ENCODE results near the gene SKAP1.

DNA sequence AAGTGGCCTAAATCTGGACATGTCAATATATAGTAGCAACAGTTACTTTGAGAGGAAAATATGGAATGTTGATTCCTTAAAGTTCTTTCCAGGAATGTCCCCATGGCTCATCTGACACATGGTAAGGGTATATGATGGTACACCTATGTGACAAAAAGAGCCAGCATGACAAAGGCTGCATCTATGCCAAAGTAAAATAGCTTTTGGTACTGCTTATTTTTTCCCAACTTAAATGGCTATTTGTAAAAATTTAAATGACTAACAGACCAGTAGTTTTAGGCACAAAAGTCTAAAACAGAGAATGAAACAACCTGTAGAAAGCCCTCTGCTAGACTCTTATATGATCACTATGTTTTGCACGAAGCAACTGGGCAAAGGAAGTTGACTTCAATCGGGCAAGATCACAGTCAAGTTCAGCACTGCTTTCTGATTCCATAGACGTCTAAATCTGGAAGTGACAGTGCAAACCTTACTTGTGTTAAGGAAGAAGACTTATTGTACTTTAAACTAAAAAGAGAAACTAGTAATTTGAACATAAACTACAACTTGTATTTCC, 135.1 kb downstream of the SKAP1 start:
- TF ChIP-seq, protein P1, sequence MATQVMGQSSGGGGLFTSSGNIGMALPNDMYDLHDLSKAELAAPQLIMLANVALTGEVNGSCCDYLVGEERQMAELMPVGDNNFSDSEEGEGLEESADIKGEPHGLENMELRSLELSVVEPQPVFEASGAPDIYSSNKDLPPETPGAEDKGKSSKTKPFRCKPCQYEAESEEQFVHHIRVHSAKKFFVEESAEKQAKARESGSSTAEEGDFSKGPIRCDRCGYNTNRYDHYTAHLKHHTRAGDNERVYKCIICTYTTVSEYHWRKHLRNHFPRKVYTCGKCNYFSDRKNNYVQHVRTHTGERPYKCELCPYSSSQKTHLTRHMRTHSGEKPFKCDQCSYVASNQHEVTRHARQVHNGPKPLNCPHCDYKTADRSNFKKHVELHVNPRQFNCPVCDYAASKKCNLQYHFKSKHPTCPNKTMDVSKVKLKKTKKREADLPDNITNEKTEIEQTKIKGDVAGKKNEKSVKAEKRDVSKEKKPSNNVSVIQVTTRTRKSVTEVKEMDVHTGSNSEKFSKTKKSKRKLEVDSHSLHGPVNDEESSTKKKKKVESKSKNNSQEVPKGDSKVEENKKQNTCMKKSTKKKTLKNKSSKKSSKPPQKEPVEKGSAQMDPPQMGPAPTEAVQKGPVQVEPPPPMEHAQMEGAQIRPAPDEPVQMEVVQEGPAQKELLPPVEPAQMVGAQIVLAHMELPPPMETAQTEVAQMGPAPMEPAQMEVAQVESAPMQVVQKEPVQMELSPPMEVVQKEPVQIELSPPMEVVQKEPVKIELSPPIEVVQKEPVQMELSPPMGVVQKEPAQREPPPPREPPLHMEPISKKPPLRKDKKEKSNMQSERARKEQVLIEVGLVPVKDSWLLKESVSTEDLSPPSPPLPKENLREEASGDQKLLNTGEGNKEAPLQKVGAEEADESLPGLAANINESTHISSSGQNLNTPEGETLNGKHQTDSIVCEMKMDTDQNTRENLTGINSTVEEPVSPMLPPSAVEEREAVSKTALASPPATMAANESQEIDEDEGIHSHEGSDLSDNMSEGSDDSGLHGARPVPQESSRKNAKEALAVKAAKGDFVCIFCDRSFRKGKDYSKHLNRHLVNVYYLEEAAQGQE (IDR thresholded peaks at IDR 0.05; ENCODE audit: insufficient replicate concordance, low read depth) = no peak
- TF ChIP-seq, protein P2, sequence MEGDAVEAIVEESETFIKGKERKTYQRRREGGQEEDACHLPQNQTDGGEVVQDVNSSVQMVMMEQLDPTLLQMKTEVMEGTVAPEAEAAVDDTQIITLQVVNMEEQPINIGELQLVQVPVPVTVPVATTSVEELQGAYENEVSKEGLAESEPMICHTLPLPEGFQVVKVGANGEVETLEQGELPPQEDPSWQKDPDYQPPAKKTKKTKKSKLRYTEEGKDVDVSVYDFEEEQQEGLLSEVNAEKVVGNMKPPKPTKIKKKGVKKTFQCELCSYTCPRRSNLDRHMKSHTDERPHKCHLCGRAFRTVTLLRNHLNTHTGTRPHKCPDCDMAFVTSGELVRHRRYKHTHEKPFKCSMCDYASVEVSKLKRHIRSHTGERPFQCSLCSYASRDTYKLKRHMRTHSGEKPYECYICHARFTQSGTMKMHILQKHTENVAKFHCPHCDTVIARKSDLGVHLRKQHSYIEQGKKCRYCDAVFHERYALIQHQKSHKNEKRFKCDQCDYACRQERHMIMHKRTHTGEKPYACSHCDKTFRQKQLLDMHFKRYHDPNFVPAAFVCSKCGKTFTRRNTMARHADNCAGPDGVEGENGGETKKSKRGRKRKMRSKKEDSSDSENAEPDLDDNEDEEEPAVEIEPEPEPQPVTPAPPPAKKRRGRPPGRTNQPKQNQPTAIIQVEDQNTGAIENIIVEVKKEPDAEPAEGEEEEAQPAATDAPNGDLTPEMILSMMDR (IDR thresholded peaks at IDR 0.05; ENCODE audit: insufficient read depth, low read length) = no peak
- no peak for TF ChIP-seq POLR2AphosphoS5 (IDR thresholded peaks at IDR 0.05; ENCODE audit: low read depth)
- no peak for TF ChIP-seq SPI1 (IDR thresholded peaks at IDR 0.05; ENCODE audit: borderline replicate concordance, low read depth)

All from HL-60 (cell line).